Activated B cell treated with CpG ODN at 0.5 μM for 24 hours (primary cell): ENCODE measurements around the gene SNX3. TPM values are rescaled to one million over a fixed set of nuclear protein-coding genes. Genes with fewer than 3 reads are reported as not detected.

Experiments used
- ATAC-seq: fragments of 200-7000 bp; cut with Tn5 transposase; one replicate; pipeline ENCODE4 v1.10.0; 2021; ENCODE audit warnings: low read depth, mild to moderate bottlenecking, moderate library complexity
- CTCF ChIA-PET: fragments of 350-600 bp; sonication (Branson Sonifier 250); formaldehyde crosslinking; loops from one replicate; lab custom pipeline; 2021; ENCODE audit warnings: antibody characterized with exemption; lab: Charles Lee
- POLR2A ChIA-PET: fragments of 350-600 bp; sonication (Branson Sonifier 250); formaldehyde crosslinking; loops from one replicate; lab custom pipeline; 2021; ENCODE audit warnings: antibody characterized with exemption; lab: Charles Lee
- DNase-seq: peaks from one replicate; pipeline ENCODE4 v3.0.0; 2022
- H3K27ac Mint-ChIP-seq: one replicate; pipeline ENCODE4 v1.8.0; 2020; ENCODE audit warnings: mixed read lengths
- H3K27me3 Mint-ChIP-seq: one replicate; pipeline ENCODE4 v1.8.0; 2021; ENCODE audit warnings: mixed read lengths
- H3K36me3 Mint-ChIP-seq: one replicate; pipeline ENCODE4 v1.8.0; 2021; ENCODE audit warnings: low read depth, mixed read lengths
- H3K4me1 Mint-ChIP-seq: one replicate; pipeline ENCODE4 v1.8.0; 2021; ENCODE audit warnings: mixed read lengths
- H3K4me3 Mint-ChIP-seq: one replicate; pipeline ENCODE4 v1.8.0; 2020; ENCODE audit warnings: mild to moderate bottlenecking, mixed read lengths
- H3K9me3 Mint-ChIP-seq: one replicate; pipeline ENCODE4 v1.8.0; 2020; ENCODE audit warnings: mixed read lengths
- intact Hi-C: fragments of 100-400 bp; cut with micrococcal nuclease; formaldehyde crosslinking; loops from one replicate; pipeline ENCODE4 v1.15.1; 2024
- total RNA-seq: library from RNA; stranded (reverse); gene quantifications from 2 replicates; pipeline ENCODE4 v1.2.3, GENCODE V29; 2022
- TF ChIP-seq, protein P1 (sequence below): fragments of 200-600 bp; IDR thresholded peaks from one replicate; pipeline ENCODE4 v1.8.0; 2022; ENCODE audit warnings: antibody characterized with exemption, mild to moderate bottlenecking

SNX3 gene
- total RNA-seq, 1 donor from 2014 or later, result 121 TPM

GRCh38 chr6:108193835-108194234, 67.0 kb downstream of the SNX3 start:
- no peak for ATAC-seq
- ChIA-PET CTCF (no interaction called here), POLR2A (interaction anchor here (0.6 kb wide), 1 partner anchor 32 kb away, joined by 3 read pairs; no protein-coding TSS in a partner anchor)
- DNase-seq, result no peak
- Mint-ChIP-seq H3K4me3 (no peak overlapping the region), H3K27me3 (peaks cover 18% of the 10 kb centered on the region), H3K4me1 (no peaks in the 10 kb centered on the region), H3K36me3 (no peaks in the 10 kb centered on the region), H3K27ac (no peak overlapping the region), H3K9me3 (no peaks in the 10 kb centered on the region)
- TF ChIP-seq, protein P1, sequence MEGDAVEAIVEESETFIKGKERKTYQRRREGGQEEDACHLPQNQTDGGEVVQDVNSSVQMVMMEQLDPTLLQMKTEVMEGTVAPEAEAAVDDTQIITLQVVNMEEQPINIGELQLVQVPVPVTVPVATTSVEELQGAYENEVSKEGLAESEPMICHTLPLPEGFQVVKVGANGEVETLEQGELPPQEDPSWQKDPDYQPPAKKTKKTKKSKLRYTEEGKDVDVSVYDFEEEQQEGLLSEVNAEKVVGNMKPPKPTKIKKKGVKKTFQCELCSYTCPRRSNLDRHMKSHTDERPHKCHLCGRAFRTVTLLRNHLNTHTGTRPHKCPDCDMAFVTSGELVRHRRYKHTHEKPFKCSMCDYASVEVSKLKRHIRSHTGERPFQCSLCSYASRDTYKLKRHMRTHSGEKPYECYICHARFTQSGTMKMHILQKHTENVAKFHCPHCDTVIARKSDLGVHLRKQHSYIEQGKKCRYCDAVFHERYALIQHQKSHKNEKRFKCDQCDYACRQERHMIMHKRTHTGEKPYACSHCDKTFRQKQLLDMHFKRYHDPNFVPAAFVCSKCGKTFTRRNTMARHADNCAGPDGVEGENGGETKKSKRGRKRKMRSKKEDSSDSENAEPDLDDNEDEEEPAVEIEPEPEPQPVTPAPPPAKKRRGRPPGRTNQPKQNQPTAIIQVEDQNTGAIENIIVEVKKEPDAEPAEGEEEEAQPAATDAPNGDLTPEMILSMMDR, result no peak
- intact Hi-C loops, result no loop called here

DNA sequence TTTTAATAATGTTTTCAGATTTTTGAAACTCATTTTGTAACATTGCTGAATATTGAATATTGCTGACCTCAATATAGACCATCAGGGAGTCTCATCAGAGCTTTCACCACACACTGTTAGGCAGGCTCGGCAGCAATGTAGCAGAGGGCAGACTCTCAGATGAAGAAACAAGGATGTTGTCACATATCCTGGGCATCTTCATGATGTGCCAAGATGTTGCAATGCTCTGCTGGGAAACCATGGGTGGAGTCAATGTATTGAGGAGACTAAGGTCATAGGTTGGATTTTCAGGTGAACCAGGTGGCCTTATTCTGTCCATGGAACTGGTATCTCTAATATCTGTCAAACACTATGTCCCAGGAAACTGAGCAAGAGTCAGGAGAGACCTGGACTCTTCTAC, 67.7 kb downstream of the SNX3 start:
- intact Hi-C loops, result no loop called here
- H3K4me3 Mint-ChIP-seq, result no peak overlapping the region
- POLR2A ChIA-PET, result interaction anchor here (0.6 kb wide), 1 partner anchor 261 kb away, joined by 3 read pairs; no protein-coding TSS in a partner anchor
- peaks cover 18% of the 10 kb centered on the region for H3K27me3 Mint-ChIP-seq
- CTCF ChIA-PET, result no interaction called here
- H3K27ac Mint-ChIP-seq, result no peak overlapping the region
- no peaks in the 10 kb centered on the region for H3K9me3 Mint-ChIP-seq
- H3K36me3 Mint-ChIP-seq, result no peaks in the 10 kb centered on the region
- ATAC-seq, result no peak
- DNase-seq, result no peak
- no peaks in the 10 kb centered on the region for H3K4me1 Mint-ChIP-seq
- TF ChIP-seq, protein P1, result no peak

GRCh38 chr6:108187519-108187918, 73.3 kb downstream of the SNX3 start:
- Mint-ChIP-seq H3K4me3 (no peak overlapping the region), H3K4me1 (no peaks in the 10 kb centered on the region), H3K9me3 (no peaks in the 10 kb centered on the region), H3K27me3 (peaks cover 17% of the 10 kb centered on the region), H3K27ac (no peak overlapping the region), H3K36me3 (no peaks in the 10 kb centered on the region)
- POLR2A ChIA-PET, result no interaction called here
- intact Hi-C loops, result no loop called here
- no peak for ATAC-seq
- TF ChIP-seq, protein P1, result no peak
- CTCF ChIA-PET, result no interaction called here
- DNase-seq, result no peak

DNA sequence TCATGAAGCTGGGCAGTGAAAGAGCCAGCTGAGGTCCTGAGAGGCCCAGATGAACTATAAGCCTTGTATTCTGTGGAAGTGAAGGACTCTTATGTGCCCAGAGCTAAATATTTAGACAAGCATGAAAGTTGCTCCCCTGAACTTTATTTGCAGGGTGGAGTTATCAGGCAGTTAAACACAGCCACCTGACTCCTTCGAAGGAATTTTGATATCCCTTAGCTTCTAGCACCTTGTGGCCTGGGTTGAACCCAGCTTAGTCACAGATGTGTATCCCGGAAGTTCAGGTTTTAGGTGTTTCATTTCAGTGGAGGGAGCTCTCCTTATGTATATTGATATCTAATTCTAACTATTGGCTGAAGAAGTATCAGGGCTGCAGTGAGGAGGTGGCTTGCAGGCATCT, 74.6 kb downstream of the SNX3 start:
- ChIA-PET POLR2A (no interaction called here), CTCF (interaction anchor here (1.4 kb wide), 1 partner anchor 306 kb away, joined by 3 read pairs; no protein-coding TSS in a partner anchor)
- Mint-ChIP-seq H3K4me1 (no peaks in the 10 kb centered on the region), H3K27ac (no peak overlapping the region), H3K27me3 (peaks cover 22% of the 10 kb centered on the region), H3K9me3 (no peaks in the 10 kb centered on the region), H3K36me3 (no peaks in the 10 kb centered on the region), H3K4me3 (no peak overlapping the region)
- intact Hi-C loops, result no loop called here
- DNase-seq (no peak), ATAC-seq (no peak)
- TF ChIP-seq, protein P1, result no peak

- ATAC-seq (no peak), DNase-seq (no peak)
- no peak overlapping the region for H3K27ac Mint-ChIP-seq
- intact Hi-C loops, result no loop called here
- no peaks in the 10 kb centered on the region for H3K9me3 Mint-ChIP-seq
- ChIA-PET POLR2A (no interaction called here), CTCF (no interaction called here)
- no peaks in the 10 kb centered on the region for H3K36me3 Mint-ChIP-seq
- H3K4me3 Mint-ChIP-seq, result no peak overlapping the region
- peaks cover 6% of the 10 kb centered on the region for H3K4me1 Mint-ChIP-seq
- TF ChIP-seq, protein P1, result no peak
- peaks cover 49% of the 10 kb centered on the region for H3K27me3 Mint-ChIP-seq
These were observed 80.1 kb downstream of the SNX3 start for GRCh38 chr6:108180776-108181175.
